SH-SY5Y (cell line): ENCODE results near the gene NDUFS5.

Experiments used
- GATA2 ChIP-seq: IDR thresholded peaks from 2 replicates; pipeline ENCODE4 v1.6.1; 2011; ENCODE audit warnings: mild to moderate bottlenecking, low read depth, low read length
- GATA3 ChIP-seq: IDR thresholded peaks from 2 replicates; pipeline ENCODE4 v1.6.1; 2011; ENCODE audit warnings: low read depth, mild to moderate bottlenecking, low read length, moderate library complexity

- TF ChIP-seq GATA2 (no peak), GATA3 (no peak)
Measured at GRCh38 chr1:39006287-39006686, 19.9 kb upstream of the NDUFS5 start.
